Activated CD4-positive, alpha-beta T cell treated with anti-CD3 and anti-CD28 coated beads, Interleukin-2, Interleukin-4, amounts not matched to agents 100 ng/mL and 50 ng/mL, durations not matched to agents 16 hours and 8 hours (primary cell): Measurements from ENCODE around the gene GRM4.
"Not testable (repeated sequence)": the region's sequence is repeated elsewhere in the genome, so short reads cannot be mapped to it uniquely, and the experiment has no call there.

Source experiments
- DNase-seq: peaks from one replicate; pipeline ENCODE4 v3.0.0-alpha.2; 2020; ENCODE audit warnings: low spot score

The GRM4 gene

DNA sequence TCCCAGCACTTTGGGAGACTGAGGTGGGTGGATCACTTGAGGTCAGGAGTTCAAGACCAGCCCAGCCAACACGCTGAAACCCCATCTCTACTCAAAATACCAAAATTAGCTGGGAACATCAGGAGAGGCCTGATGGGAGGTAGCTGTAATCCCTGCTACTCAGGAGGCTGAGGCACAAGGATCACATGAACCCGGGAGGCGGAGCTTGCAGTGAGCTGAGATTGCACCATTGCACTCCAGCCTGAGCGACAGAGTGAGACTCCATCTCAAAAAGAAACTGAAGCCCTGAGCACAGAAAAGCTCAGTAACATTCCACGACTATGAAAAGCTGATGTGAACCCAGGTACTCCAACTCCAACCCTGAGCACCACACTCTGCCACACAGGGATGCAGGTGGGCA, 103.9 kb downstream of the GRM4 start:
- not testable (repeated sequence) for DNase-seq

DNA sequence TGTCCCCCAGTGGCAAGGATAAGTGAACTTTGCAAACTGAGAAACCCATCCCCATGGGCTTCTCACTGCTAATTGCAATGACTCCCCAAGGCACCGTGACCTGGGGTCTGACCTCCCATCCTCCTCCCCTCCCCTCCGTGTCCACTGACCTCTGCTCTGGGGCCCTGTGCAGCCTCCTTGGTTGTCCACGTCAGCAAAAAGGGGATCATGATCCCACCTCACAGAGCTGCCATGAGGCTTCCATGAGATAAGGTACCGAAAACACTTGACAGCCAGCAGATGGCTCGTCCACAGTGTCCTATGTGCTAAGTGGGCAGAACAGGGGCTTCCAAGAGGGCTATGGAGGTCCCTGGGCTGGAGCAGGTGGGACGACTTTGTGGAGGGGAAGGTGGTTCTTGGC, 104.5 kb downstream of the GRM4 start:
- no peak for DNase-seq

DNA sequence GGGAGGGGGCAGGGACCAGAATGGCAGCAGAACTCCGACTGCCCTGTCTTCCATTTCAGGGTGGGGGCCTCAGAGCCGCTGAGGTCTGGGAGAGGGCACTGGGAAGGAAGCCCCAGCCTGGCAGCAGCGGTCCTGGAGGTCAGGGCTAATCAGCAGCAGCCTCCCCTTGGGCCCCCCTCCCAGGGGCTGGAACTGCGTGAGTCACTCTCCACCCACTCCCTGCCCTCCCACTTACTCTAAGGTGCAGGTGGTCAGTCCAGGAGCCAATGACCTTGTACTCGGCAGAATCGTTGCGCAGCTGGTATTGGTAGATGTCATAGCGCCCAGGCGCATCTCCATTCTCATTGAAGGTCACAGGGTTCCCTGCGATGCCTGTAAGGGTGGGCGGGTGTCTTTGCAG, 105.9 kb downstream of the GRM4 start:
- no peak for DNase-seq

DNA sequence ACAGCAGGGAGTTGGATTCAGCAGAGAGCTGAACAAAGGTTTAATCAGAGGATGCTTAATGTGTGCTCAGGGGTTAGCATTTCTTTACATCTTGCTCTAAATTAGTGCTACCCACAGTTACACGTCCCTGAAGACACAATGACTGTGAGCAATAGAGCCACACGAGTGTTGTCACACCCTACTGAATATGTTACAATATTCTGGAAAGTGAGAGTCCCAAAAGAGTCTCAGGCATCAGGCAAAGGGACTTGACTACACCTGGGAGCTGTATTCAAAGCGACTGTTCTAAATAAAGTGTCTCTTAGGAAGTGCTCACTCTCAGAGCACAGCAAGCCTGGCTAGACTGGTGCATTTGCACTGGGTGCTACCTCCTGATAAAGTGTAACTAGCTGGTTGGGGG, 108.7 kb downstream of the GRM4 start:
- DNase-seq, result no peak

DNA sequence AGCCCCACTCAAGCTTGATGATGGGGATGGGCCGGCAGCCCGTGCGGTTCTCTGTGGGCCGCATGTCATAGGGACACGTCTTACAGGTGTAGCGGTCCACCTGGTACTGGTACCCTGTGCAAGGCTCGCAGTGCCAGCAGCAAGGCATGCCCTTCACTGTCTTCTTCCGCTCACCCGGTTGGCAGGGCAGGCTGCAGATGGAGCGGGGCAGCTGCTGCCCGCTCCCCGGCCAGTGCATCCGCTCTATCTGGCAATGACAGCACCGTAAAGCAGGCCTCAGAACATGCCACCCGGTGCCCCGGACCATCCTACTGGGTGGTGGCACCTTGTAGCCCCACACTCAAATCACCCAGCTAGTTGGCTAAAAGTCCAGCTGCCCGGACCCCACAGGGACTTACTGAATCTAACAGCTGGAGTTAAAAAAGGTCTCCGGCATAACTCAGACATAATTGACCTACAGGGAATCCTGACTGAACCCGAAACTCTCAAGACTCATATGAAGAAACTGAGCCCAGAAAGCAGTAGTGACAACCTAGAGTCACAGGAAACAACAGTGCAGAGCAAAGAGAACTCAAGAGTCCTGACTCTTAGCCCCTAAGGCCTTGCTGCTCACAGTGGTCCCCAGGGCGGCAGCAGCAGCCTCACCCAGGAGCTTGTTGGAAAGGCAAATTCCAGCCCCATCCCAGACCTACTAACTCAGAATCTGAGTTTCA, 109.4 kb downstream of the GRM4 start:
- peak; percentile 65 for DNase-seq

DNA sequence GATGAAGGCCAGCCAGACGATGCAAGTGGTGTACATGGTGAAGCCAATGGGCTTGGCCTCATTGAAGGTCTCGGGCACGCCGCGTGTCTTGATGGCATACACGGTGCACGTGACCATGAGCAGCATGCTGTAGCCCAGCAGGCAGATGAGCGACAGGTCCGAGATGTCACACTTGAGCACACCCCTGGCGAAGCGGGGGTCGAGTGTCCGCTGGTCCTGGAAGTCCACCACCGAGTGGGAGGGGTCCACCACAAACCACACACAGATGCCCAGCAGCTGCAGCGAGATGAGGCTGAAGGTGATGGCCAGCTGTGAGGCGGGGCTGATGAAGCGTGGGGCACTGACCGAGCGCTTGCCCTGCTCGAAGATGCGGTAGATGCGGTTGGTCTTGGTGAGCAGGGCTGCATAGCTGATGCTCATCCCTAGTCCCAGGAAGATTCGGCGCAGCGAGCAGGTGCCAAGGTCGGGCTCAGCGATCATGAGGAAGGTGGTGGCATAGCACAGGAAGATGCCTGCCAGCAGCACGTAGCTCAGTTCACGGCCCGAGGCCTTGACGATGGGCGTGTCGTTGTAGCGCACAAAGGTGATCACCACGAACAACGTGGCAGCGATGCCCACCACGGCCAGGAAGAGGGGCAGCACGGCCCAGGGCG, 110.1 kb downstream of the GRM4 start:
- DNase-seq, result no peak

DNA sequence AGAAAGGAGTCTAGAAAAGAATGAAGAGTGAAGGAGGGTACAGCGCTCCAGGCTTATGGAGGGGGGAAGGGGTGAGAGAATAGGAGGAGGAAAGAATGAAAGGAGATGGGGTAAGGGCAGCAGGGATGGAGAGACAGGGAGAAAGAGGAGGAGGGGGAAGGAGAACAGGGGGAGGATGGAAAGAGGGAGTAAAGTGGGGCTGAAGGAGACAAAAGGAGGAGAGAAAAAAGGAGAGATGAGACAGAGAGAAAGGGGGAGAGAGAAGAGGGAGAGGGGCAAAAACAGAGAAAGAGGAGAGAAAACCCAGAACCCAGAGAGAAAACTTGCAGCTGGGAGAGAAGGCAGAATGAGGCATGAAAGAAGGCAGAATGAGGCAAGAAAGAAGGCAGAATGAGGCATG, 110.7 kb downstream of the GRM4 start:
- DNase-seq, result no peak

DNA sequence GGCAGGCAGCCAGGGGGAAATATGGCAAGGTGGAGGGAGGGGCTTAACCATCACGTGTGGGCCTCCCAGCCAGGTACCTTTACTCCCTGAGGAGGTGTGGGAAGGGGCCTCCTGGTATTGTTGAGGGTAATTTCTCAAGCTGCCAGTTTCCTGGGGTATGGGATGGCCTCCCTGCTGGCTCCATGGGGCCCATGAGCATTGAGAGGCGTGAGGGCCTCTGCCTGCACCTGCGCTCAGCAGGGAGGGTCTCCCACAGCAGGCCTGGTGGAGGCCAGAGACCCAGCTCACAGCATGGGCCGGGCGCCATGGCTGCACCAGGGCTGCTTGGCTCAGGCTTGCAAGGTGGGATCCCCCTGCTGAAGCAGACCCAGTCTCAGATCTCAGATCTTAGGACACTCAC, 113.0 kb downstream of the GRM4 start:
- no peak for DNase-seq

DNA sequence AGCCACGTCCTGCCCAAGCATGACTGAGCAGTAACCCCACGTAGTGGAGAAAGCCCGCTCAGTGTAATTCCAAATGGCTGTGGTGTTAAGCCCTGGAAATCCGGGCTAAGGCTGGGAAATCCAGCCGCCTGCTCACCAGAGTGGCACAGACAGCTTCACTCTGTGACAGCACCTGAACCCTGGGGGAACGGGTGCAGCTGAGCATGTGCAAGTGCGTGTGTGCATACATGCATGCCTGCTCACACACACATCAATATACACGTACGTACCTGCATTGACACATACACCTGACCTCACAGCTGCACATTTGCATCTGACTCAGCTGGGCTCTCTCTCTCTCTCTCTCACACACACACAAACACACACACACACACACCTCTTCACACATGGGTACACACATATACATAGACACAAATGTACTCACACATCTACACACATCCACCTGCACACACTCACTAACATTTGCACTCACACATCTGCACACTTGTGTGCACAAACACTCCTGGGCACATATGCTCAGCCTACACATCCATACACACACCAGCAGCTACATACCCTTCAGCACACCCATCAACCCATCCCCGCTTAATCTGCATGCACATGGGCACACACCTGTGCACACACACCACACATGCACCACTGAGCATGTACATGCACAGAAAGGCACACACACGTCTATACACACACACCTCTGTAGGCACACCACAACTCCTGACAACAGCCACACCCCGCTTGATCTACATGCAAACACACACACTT, 114.1 kb downstream of the GRM4 start:
- no peak for DNase-seq

DNA sequence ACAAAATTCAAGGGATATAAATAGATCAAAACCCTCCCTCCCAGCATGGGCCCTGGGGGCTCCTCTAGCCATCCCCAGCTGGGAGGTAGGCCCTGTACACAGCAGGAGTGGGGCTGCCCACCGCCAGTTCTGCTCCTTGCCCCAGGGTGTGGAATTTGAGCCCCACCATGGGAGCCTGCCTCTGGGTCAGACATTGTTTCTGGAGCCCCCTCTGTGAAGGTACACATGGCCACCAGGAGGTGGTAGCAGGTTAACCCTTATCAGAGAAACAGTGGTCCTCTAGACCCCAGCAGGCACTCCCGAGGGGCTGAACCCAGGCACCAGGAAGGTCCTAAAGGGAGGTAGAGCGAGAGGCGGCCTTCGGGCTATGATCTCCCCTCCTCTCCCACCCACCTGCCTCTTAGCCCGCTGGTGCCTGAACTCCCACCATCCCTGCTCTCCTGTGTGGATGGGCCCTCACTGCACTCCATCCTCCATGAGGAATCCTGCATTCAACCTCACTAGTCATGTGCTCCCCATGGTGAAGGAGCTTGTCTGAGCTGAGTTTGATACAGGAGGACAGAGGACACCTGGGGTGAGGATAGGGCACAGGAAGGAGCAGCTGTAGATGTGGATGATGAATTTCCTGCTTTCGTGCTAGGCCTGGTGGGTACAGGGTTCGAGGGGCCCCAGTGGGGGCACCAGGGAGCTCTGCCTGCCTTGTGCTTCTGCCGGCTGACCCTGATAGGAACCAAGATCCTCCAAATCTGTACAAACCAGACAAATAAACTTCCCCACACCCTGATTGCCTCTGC, 114.9 kb downstream of the GRM4 start:
- no peak for DNase-seq

DNA sequence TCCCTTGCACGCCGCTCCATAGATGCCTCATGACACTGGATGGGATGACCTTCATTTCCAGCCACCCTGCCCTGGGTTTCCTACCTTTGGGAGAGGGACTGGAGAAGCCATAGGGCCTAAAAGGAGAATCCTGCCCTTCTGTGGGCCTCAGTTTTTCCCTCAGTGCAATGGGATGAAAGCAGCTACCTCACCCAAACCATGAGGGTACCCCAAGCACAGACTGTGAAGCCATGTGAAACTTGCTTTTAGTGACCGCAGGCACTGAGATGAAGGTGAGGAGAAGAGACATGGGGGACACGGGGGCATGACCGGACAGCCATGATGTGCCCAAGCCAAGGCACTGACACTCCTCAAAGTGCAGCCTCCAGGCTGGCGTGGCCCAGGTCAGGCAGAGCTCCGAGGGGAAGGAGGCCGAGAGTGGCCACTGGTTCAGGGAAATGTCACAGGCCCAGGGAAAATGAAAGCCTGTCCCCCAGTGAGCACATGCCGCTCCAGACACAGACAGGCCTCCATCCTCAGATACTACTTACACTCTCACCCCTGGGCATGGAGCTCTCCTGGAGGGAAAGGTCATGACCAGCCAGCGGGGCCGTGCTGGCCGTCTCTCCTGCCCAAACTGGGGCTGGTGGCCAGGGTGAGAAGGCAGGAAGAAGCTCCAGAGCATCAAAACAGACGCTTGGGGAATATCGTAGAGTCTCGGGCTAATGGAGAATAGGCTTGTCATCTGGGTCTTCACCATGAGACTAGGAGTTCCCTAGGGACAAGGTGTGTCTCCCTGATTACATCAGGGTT, 116.2 kb downstream of the GRM4 start:
- DNase-seq, result no peak

DNA sequence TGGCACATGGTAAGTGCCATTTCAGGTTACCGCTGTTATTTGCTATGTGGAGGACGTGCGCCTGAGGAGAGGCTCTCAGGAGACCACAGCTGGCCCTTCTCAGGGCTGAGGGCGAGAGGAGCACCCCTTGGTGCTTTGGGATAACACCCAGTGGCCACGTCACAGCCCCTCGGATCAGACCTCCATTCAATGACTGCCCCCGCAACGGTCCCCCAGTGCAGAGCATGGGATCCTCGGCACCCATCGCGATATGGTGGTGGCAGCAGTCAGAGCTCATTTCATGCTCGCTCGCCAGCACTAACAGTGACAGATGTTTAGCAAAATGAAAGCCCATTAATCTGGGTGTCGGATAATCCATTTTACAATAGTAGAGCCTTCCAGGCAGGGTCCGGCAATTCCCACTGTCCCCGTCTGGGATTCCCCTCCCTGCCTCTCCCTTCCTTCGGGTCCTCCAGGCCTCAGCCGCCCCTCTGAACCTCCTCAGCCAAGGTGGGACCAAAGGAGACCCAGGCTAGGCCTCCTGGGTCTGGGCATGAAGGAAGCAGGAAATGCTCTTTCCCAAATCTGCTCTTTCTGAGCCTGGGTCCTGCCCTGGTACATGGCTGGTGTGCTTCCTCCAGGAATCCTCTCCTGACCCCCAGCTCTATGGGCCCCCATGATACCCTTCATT, 117.1 kb downstream of the GRM4 start:
- DNase-seq, result no peak

DNA sequence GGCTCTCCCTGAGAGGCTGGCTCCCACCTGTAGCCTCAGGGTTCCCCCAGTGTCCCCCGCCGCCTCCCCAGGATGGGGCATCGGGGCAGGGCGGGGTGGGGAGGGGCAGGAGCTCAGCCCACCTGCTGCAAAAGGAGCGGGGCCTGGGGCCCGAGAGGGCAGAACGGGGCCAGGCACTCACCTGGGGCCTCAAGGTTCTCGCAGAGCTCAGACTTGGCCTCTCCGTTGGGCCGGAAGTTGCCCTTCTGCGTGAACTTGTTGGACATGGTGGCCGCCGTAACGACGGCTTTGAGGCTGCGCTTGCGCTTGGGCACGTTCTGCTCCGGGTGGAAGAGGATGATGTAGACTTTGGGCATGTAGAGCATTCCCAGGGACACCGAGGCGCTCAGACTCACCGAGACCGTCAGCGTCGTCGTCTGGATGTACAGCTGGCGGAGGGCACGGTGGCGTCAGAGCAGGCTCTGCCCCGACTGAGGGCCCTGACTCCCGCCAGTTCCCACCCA, 117.9 kb downstream of the GRM4 start:
- DNase-seq, result no peak

DNA sequence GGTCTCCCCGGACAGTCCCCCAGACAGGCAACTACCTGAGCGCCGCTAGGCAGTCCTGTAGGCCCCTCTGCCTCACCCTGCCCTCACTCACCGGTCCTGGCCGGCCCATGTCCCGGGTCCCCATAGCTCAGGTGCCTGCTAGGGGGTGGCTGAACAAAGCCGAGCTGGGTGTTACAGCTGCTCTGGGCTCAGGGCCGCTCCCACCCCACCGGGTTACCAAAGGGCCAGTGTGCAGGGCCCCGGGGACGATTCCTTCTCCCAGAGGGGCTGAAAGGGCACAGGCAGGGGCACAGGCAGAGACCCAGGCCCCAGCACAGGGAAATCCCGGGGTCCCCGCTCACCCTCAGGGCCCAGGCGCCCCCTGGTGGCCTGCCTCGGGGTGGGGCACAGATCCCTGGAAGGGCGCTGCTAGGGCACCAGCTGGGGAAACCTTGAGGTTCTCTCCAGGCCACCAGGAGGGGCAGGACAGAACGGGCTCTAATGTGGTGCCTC, 118.4 kb downstream of the GRM4 start:
- peak; percentile 55 for DNase-seq

DNA sequence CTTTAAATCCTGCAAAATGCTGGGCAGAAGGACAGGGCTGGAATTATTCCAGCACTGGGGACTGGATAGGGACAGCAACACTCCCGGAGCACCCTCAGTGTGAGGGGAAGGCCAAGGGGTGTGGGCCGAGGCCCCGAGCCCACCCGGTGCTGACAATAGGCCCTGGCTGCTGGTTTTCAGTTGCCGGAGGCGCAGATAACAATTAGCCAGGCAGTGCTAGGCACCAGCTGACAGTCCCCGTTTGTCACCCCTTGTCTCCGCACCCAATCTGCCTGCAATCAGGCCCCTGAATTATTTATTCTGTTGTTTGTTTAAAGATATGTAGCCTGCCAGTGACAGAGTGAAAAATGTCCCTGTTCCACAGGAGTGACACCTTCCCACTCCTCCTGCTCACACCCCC, 120.0 kb downstream of the GRM4 start:
- DNase-seq, result no peak

DNA sequence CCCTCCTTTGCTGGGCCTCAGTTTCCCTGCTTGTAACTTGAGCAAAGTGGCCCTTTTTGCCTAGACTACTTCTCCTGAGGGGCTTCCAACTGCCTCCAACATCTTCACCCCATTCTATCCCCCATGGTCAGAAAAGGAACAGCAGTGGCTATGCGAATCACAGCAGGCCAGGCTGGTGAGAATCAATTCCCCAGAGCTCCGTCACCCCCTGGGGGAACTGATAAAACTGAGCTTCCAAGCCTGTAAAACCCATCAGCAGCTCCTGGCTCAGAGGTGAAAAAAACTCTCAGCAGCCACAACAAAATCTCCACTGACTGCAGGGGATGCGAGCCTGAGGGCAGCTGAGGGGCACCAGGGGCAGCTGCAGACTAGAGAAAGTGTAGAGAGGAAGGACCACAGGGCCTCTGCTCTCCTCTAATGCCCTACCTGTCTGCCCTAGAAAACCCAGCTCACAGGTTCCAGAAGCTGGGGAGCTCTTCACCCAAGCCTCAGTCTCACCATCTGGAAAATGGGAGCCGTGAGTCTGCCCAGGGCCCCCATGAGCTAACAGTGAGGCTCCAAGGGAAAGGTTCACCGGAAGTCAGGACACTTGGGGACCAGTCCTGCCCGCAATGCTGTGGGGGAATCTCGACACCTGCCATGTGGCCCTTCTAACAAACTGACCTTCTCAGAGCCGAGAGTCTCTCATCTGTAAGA, 120.6 kb downstream of the GRM4 start:
- no peak for DNase-seq

DNA sequence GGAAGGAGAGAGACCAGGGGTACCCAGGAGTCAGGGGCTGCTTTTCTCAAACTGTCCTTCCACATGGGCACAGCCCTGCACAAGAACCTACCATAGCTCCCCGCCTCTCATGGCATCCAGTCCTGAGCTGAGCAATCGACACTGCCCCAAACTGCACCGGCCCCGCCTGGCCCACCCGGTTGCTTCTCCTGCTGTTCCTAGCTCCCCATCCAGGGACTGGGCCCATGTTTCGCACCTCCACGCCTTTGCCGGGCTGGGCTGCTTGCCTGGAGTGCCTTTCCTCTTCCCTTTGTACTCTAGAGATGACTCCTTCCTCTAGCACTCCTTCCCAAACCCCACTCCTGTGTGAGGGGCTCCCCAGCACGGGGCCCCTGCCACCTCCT, 123.0 kb downstream of the GRM4 start:
- no peak for DNase-seq

DNA sequence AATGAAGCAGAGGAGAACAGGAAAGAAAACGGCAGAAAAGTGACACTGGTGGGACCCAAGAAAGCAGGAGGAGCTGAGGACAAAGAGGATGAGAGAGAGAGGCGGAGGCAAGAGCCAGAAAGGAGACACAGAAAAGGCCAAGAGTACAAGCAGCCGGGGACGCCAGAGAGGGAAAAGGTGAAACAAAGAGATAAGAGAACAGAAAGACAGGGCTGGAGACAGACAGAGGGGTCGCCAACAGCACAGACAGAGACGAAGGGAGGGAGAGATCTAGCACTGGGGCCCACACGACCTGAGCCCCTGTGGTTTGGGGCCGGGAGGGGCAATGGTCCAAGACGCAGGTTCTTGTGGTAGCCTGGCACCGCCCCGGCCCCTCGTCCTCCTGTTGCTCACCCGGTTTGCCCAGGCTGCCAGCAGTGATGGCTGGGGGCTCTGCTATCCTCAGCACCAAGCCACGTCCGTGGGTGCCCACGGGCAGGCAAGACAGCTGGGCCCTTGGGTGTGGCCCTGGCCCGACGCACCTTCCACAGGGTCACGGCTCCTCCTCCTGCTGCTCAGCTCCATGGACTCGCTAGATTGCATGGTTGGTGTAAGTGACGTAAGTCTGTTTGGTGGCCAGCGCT, 123.5 kb downstream of the GRM4 start:
- no peak for DNase-seq

DNA sequence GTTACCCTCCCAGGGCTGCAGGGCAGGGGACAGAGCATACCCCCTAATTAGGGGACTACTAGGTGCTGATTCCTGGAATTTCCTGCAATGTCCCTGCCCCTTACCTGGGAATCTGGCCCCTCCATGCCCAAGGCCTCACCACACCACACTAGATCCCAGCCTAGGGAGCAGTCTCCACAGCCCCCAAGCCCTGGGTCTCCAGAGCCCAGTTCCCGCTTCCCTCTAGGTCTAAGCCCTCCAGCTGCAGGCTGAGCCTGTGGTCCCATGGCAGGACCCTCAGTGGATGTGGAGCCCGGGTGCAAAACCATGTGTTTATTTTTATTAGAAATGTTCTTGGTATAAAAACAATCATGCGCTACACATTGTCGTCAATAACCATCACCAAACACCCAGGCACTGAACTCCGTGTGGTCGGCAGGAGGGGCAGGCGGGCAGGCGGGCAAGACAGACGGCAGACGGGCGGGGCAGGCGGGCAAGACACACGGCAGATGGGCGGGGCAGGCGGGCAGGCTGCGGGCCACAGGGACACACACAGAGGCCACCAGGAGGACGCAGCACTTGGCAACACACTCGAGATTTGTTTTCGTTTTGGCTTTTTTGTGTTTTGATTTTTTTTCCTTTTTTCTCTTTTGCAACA, 124.2 kb downstream of the GRM4 start:
- DNase-seq, result no peak
